ENCODE data around the gene TRA2B. TPM values are rescaled to one million over a fixed set of nuclear protein-coding genes. Genes with fewer than 3 reads are reported as not detected.

Gene TRA2B
- total RNA-seq, 4 donors from 2014 or later, result 87.1 to 181 (median 129) TPM

- Histone ChIP-seq H3K27ac (no peak overlapping the region), H3K4me3 (no peak overlapping the region), H3K36me3 (peaks cover 5 to 56% of the 10 kb centered on the region in 2 donors), H3K27me3 (no peaks in the 10 kb centered on the region), H3K4me1 (peaks cover 37 to 80% (median 41%) of the 10 kb centered on the region in 3 donors), H3K9me3 (no peaks in the 10 kb centered on the region)
- 83% methylated on average over 14 of the region's 14 CpGs for WGBS, 2 donors (ENCODE audit: low coverage in 1 of 2)
- TF ChIP-seq POLR2A (IDR thresholded peaks at IDR 0.05), result no peak
- TF ChIP-seq POLR2AphosphoS5 (IDR thresholded peaks at IDR 0.05), result no peak
- TF ChIP-seq CTCF (IDR thresholded peaks at IDR 0.05), result no peak
- TF ChIP-seq EP300 (IDR thresholded peaks at IDR 0.05), result no peak
- ATAC-seq, result no peak
These were observed 12.5 kb downstream of the TRA2B start for GRCh38 chr3:185925353-185925752.

- peaks cover 30 to 70% (median 32%) of the 10 kb centered on the region in 3 donors for H3K4me1 ChIP-seq
These were observed 13.4 kb downstream of the TRA2B start for GRCh38 chr3:185924375-185924774.

GRCh38 chr3:185920184-185920583, 17.6 kb downstream of the TRA2B start:
- H3K36me3 ChIP-seq, result peaks cover 19 to 100% of the 10 kb centered on the region in 2 donors
- H3K4me3 ChIP-seq, result no peak overlapping the region
- H3K27me3 ChIP-seq, result no peaks in the 10 kb centered on the region
- no peak overlapping the region for H3K27ac ChIP-seq
- peaks cover 0 to 28% (median 2%) of the 10 kb centered on the region in 3 donors for H3K4me1 ChIP-seq
- no peaks in the 10 kb centered on the region for H3K9me3 ChIP-seq
- TF ChIP-seq POLR2AphosphoS5 (IDR thresholded peaks at IDR 0.05) (no peak), CTCF (IDR thresholded peaks at IDR 0.05) (no peak), EP300 (IDR thresholded peaks at IDR 0.05) (no peak), POLR2A (IDR thresholded peaks at IDR 0.05) (no peak)
- WGBS, 2 donors (ENCODE audit: low coverage in 1 of 2), result 88 to 92% methylated on average over 2 to 4 of the region's 4 CpGs
- no peak for ATAC-seq

More at GRCh38 chr3:185924375-185924774, 13.4 kb downstream of the TRA2B start:
- 71 to 77% methylated on average over 5 to 7 of the region's 7 CpGs for WGBS, 2 donors (ENCODE audit: low coverage in 1 of 2)
- Histone ChIP-seq H3K27me3 (no peaks in the 10 kb centered on the region), H3K4me3 (no peak overlapping the region), H3K36me3 (peaks cover 9 to 66% of the 10 kb centered on the region in 2 donors), H3K9me3 (no peaks in the 10 kb centered on the region), H3K27ac (peak overlapping the region in 1 of 4 donors; percentile 2)
- TF ChIP-seq EP300 (IDR thresholded peaks at IDR 0.05) (no peak), POLR2A (IDR thresholded peaks at IDR 0.05) (no peak), CTCF (IDR thresholded peaks at IDR 0.05) (no peak), POLR2AphosphoS5 (IDR thresholded peaks at IDR 0.05) (no peak)
- ATAC-seq, result no peak

- TF ChIP-seq POLR2A (IDR thresholded peaks at IDR 0.05) (no peak), CTCF (IDR thresholded peaks at IDR 0.05) (no peak), POLR2AphosphoS5 (IDR thresholded peaks at IDR 0.05) (no peak), EP300 (IDR thresholded peaks at IDR 0.05) (no peak)
- no peak for ATAC-seq
- Histone ChIP-seq H3K27ac (no peak overlapping the region), H3K36me3 (peaks cover 13 to 88% of the 10 kb centered on the region in 2 donors), H3K9me3 (no peaks in the 10 kb centered on the region), H3K4me1 (no peaks in the 10 kb centered on the region), H3K27me3 (no peaks in the 10 kb centered on the region), H3K4me3 (no peak overlapping the region)
- WGBS, 2 donors (ENCODE audit: low coverage in 1 of 2), result 80 to 83% methylated on average over 5 of the region's 5 CpGs
These were observed 21.6 kb downstream of the TRA2B start for GRCh38 chr3:185916042-185916833.

GRCh38 chr3:185915642-185916041, 22.2 kb downstream of the TRA2B start:
- no peaks in the 10 kb centered on the region for H3K9me3 ChIP-seq
- TF ChIP-seq CTCF (IDR thresholded peaks at IDR 0.05), result no peak
- TF ChIP-seq POLR2AphosphoS5 (IDR thresholded peaks at IDR 0.05), result no peak
- TF ChIP-seq EP300 (IDR thresholded peaks at IDR 0.05), result no peak
- no peak for TF ChIP-seq POLR2A (IDR thresholded peaks at IDR 0.05)
- WGBS, 2 donors (ENCODE audit: low coverage in 1 of 2), result 85 to 96% methylated on average over 4 of the region's 4 CpGs
- no peak for ATAC-seq
- H3K4me1 ChIP-seq, result no peaks in the 10 kb centered on the region
- H3K36me3 ChIP-seq, result peaks cover 13 to 82% of the 10 kb centered on the region in 2 donors
- H3K27ac ChIP-seq, result no peak overlapping the region
- no peak overlapping the region for H3K4me3 ChIP-seq
- no peaks in the 10 kb centered on the region for H3K27me3 ChIP-seq

Measured in gastroesophageal sphincter (tissue), 4 donors.